ENCODE measurements around the gene TMEM115.

Gene TMEM115

DNA sequence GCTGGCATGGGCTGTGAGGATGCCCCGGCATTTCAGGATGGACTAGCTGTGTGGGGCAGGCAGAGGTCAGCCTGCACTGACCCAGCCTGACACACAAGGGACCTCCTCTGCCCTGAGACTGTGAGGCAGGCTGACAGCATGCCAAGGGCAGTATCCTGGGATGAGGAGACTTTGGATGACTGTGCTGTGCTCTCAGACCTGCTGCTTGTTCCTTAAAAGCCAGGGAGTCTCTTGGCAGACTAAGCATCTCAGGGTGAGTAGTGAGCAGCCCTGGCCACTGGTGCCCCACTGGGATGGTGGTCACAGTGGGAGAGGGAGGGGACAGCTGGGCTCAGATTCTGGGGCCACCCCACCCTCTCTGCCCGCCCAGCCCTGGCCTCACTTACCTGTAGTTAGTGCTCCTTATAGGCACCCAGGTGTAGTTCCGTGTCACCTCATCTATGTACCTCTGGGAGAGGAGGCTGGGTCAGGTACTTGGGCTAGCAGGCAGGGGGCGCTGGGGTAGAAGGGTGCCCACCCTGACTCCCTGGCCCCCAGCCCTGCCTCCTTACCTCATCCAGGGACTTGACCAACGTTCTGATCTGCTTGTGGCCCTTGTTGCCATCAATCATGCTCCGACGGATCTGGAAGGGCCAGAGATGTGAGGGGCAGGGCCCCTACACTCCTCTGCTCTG lies 16.1 kb upstream of the TMEM115 start:
- no peak for DNase-seq

- no peak for DNase-seq
Measured at GRCh38 chr3:50374363-50375257, 15.3 kb upstream of the TMEM115 start.

- no peak for DNase-seq
Measured at GRCh38 chr3:50373146-50374051, 14.1 kb upstream of the TMEM115 start.

DNA sequence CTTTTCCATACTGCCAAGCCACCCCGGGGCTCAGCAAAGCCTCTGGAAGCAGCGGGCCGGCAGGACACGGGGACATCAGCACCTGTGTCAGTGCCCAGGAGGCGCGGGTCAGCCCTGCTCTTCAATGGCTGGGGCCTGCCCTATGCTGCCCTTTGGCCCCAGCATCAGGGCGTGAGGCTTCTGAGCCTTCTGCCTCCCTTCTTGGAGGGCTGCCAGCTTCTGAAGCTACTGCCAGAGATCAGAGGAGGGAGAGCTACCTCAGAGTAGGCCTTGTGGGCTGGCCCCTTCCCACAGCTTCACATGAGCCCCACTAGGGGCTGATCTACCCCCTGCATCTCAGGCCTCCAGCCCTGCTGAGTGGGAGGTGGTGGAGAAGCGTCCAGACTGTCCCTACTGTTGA lies 13.0 kb upstream of the TMEM115 start:
- DNase-seq: no peak

DNA sequence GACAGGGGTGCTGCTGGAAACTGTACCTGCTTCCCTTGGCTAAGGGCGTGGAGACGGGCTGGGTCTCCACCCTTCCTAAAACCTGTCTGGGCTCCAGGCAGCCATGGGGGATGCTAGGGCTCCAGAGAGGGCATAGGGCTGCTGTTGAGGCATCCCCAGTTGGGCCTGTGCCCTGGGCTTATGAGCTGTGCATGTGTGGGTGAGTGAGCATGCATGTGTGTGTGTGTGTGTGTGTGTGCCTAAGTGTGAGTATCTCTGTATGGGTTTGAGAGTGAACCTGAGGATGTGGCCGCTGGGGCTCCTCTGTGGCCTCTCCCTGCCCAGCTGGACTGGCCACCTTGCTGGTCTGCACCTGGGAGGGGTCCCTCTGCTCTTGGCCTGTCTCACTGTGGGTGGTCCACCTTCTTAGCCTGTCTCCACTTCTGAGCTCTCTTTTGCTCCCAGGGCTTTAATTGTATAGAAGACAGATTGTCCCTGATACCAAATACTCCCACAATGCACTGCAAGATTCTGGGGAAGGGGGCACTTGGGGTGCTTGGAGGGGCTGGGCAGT lies 11.9 kb upstream of the TMEM115 start:
- no peak for DNase-seq

DNA sequence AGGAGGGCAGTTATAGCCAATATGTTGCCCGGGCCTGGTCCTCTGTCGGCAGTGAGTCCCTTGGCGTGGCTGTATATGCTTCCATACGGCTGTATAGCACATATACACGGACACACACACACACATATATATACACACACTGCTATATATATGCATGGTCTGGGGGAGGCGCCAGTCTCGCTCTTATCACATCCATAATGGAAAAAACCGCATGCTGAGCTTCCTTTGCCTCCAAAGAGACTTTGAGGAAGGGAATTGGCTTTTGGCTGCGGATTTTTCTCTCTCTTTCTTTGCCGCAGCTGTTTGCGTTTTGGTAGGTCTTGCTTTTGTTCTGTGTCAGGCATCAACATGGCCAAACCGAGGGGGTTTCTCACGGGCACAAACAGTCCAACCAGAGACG lies 11.3 kb upstream of the TMEM115 start:
- DNase-seq: no peak

DNA sequence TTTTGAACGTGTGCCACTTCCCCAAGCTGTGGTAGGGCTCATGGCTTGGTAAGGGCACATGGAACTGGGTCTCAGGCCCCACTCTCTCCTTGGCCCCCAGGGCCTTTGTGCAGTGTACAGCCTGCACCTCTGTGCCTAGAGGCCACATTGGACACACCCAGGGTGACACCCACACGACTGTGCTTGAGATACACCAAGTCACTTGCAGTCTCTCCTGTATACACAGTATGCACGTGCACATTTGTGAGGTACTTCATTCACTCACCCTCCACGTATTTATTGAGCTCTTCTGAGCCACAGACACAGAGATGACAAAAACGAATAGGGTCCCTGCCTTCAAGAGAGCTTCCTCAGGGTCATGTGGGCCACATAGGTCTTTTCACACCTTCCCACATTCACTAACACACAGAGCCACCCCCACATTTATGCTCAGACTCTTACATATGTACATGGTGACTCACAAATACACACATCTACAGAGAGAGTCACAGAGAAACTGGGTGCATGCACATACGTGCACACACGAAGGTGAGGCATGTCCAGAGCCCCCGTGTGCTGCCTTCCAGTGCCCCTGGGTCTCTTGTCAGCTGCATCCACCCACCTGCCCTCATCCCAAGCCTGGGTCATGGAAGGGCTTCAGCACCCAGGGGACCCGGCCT lies 9.8 kb upstream of the TMEM115 start:
- no peak for DNase-seq

DNA sequence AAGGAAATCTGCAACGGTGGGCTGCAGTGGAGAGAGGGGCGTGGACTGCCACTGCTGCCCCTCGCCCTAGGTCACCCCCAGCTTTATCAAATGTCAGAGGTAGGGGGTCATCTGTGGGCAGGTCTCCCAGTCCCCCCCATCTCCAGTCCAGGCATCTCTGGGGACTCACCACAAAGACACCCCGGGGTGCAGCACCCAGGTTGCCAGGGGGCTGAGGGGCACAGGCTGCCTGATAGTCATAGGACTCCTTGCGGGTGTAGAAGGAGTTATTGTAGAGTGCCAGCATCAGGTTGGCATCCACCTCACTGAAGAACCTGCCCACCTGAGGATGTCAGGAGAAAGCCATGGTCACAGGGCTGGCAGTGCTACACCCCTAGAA lies 6.5 kb upstream of the TMEM115 start:
- DNase-seq: no peak

GRCh38 chr3:50365080-50365841 lies 5.9 kb upstream of the TMEM115 start:
- peak; percentile 94 to 95 for DNase-seq

- no peak for DNase-seq
Measured at GRCh38 chr3:50364573-50365079, 5.3 kb upstream of the TMEM115 start.

DNA sequence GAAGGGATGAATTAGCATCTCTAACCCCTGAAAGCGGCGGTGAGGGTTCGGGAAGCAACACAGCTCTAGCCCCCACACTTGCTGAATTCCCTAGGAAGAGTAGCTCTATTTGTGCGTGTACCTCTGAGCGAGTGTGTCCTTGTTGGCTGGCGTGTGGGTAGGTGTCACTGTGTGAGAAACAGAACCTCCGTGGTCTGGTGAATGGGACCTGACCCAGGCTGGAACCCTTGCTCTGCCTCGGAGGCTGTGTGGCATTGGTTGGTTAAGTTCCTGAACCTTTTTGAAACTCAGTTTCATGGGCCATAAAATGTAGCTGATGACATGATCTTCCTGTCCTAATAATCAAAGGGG lies 414 bp upstream of the TMEM115 start:
- DNase-seq: no peak

- no peak for DNase-seq
Measured at GRCh38 chr3:50358355-50358910, 888 bp downstream of the TMEM115 start.

DNA sequence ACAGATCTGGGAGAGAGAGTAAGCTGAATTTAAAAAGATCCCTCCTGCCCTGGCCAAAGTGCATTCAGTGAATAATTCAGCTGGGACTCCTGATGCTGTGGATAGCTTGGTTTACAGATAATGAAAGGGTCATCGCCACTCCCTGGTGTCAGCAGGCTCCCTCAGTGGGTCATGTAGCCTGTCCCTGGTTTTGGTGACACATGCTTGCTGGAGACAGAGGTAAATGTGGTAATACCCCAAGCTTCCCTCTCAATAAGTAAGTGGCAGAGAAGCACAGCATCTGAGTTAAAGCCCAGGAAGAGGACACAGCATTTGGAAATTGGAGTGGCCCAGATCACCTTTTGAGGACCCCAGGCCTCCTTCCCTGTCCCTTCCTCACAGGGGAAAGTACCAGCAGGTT lies 1.8 kb downstream of the TMEM115 start:
- no peak for DNase-seq

GRCh38 chr3:50356553-50356952 lies 2.8 kb downstream of the TMEM115 start:
- no peak for DNase-seq

- DNase-seq: no peak
Measured at GRCh38 chr3:50355829-50356552, 3.3 kb downstream of the TMEM115 start.

GRCh38 chr3:50354850-50355249 lies 4.5 kb downstream of the TMEM115 start:
- no peak for DNase-seq

- no peak for DNase-seq
Measured at GRCh38 chr3:50354186-50354764, 5.0 kb downstream of the TMEM115 start.

DNA sequence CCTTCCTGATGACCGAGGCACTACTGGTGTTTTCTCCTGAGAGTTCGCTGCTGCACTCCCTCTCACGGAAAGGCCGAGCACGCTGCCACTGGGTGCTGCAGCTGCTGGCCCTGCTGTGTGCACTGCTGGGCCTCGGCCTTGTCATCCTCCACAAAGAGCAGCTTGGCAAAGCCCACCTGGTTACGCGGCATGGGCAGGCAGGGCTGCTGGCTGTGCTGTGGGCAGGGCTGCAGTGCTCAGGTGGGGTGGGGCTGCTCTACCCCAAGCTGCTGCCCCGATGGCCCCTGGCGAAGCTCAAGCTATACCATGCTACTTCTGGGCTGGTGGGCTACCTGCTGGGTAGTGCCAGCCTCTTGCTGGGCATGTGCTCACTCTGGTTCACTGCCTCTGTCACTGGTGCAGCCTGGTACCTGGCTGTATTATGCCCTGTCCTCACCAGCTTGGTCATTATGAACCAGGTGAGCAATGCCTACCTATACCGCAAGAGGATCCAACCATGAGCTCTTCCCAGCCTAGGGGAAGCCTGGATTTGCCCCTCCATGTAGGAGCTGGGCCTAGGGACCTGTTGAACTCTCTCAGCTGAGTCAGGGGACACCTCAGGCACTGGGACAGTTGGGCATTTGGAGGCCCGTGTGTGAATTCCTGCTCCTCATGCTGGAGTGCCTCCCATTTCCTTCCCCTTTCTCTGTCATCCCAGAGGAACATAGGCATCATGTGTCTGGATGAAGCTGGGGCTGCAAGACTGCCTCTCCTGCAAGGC lies 5.9 kb downstream of the TMEM115 start:
- DNase-seq: no peak

DNA sequence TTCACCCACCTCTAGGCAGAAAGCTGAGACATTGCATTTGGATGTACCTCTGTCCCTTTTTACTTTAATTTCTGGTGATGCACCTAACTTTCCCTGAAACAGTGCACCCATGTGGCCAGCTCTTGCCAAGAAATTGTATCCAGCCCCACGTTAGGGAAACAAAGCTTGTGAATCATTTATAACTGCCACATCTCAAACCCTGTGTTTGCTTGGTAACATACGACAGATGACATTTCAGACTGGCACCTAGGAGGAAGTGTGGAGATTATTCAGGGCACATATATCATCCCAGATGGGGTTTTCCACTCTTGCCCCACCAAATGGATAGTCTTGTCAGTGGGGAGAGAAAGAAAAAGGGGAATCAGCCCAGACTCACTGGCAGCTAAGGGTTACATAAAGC lies 6.5 kb downstream of the TMEM115 start:
- DNase-seq: no peak
